D721Med (cell line): Measurements from ENCODE around the gene DYRK3.

Experiments used
- DNase-seq: peaks from one replicate; pipeline ENCODE4 v3.0.0; 2011; ENCODE audit warnings: low spot score; ENCODE audit not compliant: insufficient read length
- FAIRE-seq: peaks from 2 replicates; lab custom pipeline; 2011; peaks lifted over from hg19 to GRCh38; lab: Jason Lieb, UNC
- TF ChIP-seq, protein P1 (sequence below): IDR thresholded peaks from 2 replicates; pipeline ENCODE4 v1.5.1; 2012; ENCODE audit warnings: mild to moderate bottlenecking, control low read depth; ENCODE audit not compliant: insufficient read depth; ENCODE audit errors: missing control alignments

The DYRK3 gene

GRCh38 chr1:206674745-206675175, 39.4 kb downstream of the DYRK3 start:
- FAIRE-seq (no peak), DNase-seq (no peak)
- TF ChIP-seq, protein P1, sequence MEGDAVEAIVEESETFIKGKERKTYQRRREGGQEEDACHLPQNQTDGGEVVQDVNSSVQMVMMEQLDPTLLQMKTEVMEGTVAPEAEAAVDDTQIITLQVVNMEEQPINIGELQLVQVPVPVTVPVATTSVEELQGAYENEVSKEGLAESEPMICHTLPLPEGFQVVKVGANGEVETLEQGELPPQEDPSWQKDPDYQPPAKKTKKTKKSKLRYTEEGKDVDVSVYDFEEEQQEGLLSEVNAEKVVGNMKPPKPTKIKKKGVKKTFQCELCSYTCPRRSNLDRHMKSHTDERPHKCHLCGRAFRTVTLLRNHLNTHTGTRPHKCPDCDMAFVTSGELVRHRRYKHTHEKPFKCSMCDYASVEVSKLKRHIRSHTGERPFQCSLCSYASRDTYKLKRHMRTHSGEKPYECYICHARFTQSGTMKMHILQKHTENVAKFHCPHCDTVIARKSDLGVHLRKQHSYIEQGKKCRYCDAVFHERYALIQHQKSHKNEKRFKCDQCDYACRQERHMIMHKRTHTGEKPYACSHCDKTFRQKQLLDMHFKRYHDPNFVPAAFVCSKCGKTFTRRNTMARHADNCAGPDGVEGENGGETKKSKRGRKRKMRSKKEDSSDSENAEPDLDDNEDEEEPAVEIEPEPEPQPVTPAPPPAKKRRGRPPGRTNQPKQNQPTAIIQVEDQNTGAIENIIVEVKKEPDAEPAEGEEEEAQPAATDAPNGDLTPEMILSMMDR: no peak

- TF ChIP-seq, protein P1: no peak
These were observed 41.2 kb downstream of the DYRK3 start for GRCh38 chr1:206676499-206676898.

GRCh38 chr1:206678490-206678889, 43.2 kb downstream of the DYRK3 start:
- no peak for DNase-seq
- FAIRE-seq: no peak
- TF ChIP-seq, protein P1: no peak

More at GRCh38 chr1:206676499-206676898, 41.2 kb downstream of the DYRK3 start:
- FAIRE-seq (no peak), DNase-seq (no peak)

- DNase-seq (no peak), FAIRE-seq (no peak)
- TF ChIP-seq, protein P1: no peak
These were observed 44.4 kb downstream of the DYRK3 start for GRCh38 chr1:206679738-206680211.

DNA sequence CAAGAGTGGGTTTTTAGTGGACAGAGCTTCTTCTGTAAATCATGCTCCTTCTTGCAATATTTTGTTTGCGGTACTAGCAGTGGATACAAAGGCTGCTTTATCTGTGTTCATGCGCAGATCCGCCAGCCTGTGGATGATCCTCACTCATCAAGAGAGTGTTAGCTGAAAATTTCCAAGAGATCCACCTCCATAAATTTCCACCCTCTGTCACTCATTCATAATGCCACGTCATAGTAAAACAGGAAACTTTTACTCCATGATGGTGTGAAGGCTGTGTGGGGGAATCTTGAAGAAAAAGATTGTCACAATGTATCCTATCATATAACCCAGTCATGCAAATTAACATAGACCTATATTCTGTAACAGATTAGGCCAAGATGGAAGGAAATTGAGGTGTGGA, 44.9 kb downstream of the DYRK3 start:
- FAIRE-seq (no peak), DNase-seq (no peak)
- TF ChIP-seq, protein P1: no peak

GRCh38 chr1:206681359-206681758, 46.0 kb downstream of the DYRK3 start:
- no peak for FAIRE-seq
- no peak for DNase-seq
- TF ChIP-seq, protein P1: no peak

GRCh38 chr1:206682111-206682510, 46.8 kb downstream of the DYRK3 start:
- DNase-seq (no peak), FAIRE-seq (no peak)
- TF ChIP-seq, protein P1: no peak
